Measurements from ENCODE around the gene JMJD6.
"Not testable (repeated sequence)": the region's sequence is repeated elsewhere in the genome, so short reads cannot be mapped to it uniquely, and the experiment has no call there.

JMJD6 gene

DNA sequence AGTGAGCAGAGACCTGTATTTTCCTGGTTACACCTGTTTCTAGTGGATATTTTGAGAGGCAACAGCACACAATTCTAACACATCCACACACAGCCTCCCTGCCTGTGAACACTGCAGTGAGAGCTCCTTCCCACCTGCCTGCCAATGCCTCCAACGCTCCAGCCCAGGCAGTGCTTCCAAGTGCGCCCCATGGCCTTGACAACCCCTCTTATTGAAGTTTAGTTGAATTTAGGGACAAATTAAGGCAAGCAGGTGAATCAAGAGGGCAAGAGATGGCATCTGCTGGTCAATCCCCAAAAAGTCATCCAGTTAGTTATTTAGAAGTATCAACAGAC is 10.9 kb downstream of the JMJD6 start:
- Mint-ChIP-seq H3K27me3 (ENCODE audit: low read depth) (no peaks in the 10 kb centered on the region), H3K4me3 (no peak overlapping the region), H3K4me1 (ENCODE audit: low read depth) (peaks cover 34% of the 10 kb centered on the region), H3K36me3 (ENCODE audit: low read depth) (peaks cover 40% of the 10 kb centered on the region), H3K27ac (peak overlapping the region; percentile 78), H3K9me3 (no peaks in the 10 kb centered on the region)

DNA sequence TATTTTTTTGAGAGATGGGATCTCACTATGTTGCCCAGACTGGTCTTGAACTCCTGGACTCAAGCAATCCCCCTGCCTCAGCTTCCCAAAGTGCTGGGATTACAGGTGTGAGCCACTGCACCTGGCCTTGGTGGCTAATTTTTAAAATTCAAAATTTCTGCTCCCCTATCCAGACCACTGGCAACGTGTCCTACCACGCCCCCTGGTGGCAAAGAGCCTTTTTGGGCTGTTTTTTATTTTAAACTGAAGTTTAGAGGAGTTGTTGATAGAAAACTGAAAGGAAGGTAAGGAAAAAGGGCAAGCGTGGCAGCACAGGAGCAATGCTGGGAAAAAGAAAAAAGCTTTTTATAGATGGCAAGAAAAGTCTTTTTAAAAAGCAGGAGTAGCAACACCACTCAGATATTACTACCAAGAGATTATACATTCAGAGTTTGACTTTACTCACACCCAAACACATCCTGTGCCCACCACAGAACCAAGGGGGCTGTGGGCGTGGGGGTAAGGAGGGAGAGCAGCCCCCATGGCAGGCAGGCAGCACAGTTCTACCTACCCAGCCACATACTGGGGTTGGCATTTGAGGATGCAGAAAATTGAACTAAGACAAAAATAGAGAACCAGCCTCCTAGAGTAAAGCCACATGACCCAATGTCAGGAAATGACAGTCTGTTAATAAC is 11.4 kb downstream of the JMJD6 start:
- peak overlapping the region; percentile 56 for H3K27ac Mint-ChIP-seq
- H3K4me1 Mint-ChIP-seq (ENCODE audit: low read depth): peaks cover 34% of the 10 kb centered on the region
- peaks cover 39% of the 10 kb centered on the region for H3K36me3 Mint-ChIP-seq (ENCODE audit: low read depth)

DNA sequence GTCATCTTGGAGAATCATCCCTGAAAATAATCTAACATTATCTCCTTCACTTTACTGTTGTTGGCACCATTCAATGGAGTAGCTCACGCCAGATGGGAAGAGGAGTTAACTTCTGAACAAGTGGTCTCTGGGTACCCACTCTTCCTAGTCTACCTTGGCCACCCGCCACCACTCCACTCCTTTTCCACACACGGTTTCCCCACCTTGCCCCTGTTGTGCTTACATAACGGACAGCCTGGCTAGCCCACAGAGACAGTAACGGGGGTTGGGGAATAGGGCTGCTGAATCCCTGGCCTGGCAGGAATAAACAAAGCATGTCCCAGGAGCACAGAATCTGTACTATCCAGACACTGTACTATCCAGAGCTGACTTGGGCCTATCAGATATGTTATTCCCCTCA is 12.1 kb downstream of the JMJD6 start:
- Mint-ChIP-seq H3K36me3 (ENCODE audit: low read depth) (peaks cover 35% of the 10 kb centered on the region), H3K9me3 (no peaks in the 10 kb centered on the region), H3K27ac (no peak overlapping the region), H3K4me1 (ENCODE audit: low read depth) (peaks cover 34% of the 10 kb centered on the region), H3K27me3 (ENCODE audit: low read depth) (peaks cover 7% of the 10 kb centered on the region), H3K4me3 (no peak overlapping the region)

More for the DNA sequence above, 11.4 kb downstream of the JMJD6 start:
- H3K4me3 Mint-ChIP-seq: no peak overlapping the region
- H3K9me3 Mint-ChIP-seq: no peaks in the 10 kb centered on the region
- peaks cover 1% of the 10 kb centered on the region for H3K27me3 Mint-ChIP-seq (ENCODE audit: low read depth)

DNA sequence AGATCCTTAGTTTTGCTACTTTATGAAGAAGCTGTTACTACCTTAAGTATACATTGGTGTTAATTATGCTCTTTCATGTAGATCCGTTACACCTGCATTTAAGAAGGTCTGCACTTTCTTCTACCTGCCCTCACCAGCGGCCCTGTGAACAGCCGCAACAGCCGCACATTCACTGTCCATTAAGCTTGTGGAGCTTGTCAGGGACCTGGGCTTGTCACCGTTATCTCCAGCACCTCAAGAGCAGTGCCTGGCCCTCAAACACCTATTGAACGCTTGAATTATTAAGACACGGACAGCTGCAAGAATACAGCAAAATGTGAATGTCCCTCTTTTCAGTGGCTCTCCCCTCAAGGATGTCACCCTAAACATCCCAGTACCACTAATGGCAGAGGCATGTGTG is 12.6 kb downstream of the JMJD6 start:
- no peak overlapping the region for H3K4me3 Mint-ChIP-seq
- no peak overlapping the region for H3K27ac Mint-ChIP-seq
- peaks cover 34% of the 10 kb centered on the region for H3K4me1 Mint-ChIP-seq (ENCODE audit: low read depth)
- peaks cover 30% of the 10 kb centered on the region for H3K36me3 Mint-ChIP-seq (ENCODE audit: low read depth)
- H3K9me3 Mint-ChIP-seq: no peaks in the 10 kb centered on the region
- peaks cover 12% of the 10 kb centered on the region for H3K27me3 Mint-ChIP-seq (ENCODE audit: low read depth)

DNA sequence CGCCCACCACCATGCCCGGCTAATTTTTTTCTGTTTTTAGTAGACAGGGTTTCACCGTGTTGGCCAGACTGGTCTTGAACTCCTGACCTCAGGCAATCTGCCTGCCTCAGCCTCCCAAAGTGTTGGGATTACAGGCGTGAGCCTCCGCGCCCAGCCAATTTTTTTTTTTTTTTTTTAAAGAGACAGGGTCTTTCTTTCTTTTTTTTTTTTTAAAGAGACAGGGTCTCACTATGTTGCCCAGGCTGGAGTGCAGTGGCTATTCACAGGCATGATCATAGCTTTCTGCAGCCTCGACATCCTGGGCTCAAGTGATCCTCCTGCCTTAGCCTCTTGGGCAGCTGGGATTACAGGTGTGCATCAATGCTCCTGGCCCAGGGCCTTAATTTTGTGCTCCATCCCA is 14.1 kb downstream of the JMJD6 start:
- Mint-ChIP-seq H3K4me1 (ENCODE audit: low read depth) (peaks cover 34% of the 10 kb centered on the region), H3K27me3 (ENCODE audit: low read depth) (peaks cover 12% of the 10 kb centered on the region), H3K36me3 (ENCODE audit: low read depth) (peaks cover 27% of the 10 kb centered on the region)
- not testable (repeated sequence) for H3K4me3 Mint-ChIP-seq, H3K27ac Mint-ChIP-seq, H3K9me3 Mint-ChIP-seq

DNA sequence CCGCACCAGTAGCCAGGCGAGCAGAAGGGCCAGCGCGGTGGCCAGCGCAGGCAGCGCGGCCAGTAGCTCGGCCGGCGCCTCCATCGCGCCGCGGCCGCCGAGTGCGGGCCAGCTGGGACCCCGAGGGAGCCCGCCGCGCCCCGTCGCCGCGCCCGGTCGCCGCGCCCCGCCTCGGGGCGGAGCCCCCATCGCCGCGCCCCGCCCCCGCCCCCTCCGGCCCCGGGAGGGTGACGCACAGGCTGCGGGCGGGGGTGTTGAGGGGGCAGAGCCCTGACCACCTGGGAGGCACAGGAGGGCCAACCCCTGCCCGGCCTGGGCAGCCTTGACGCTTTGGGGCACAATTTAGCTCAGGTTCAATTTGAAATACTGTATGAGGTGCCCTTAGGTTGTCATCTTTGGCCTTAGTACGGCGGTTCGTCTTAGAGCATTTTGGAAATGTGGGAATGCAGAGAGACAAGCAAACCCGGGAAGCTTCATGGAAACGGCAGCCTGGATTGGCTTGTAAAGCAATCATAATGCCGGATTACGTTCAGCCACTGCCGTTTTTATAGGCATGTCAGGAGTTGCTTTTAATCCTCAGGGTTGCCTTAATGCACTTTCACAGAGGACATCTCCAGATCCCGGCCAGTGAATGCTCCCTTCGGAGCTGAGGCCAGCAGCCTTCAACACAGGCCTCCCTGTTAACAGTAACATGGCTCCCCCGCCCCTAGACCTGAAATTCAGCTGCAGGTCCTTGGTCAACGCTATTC is 15.4 kb downstream of the JMJD6 start, which contains the start of gene MXRA7:
TSS of gene MXRA7 (minus strand) at position 103 of the 749 bp plus-strand sequence. CDS start at position 84, 19 bp downstream.
- H3K27me3 Mint-ChIP-seq (ENCODE audit: low read depth): peaks cover 12% of the 10 kb centered on the region
- H3K27ac Mint-ChIP-seq: no peak within 1 kb of the TSS
- H3K4me3 Mint-ChIP-seq: peak within 1 kb of the TSS; percentile 66
- H3K9me3 Mint-ChIP-seq: no peaks in the 10 kb centered on the region
- peaks cover 28% of the 10 kb centered on the region for H3K4me1 Mint-ChIP-seq (ENCODE audit: low read depth)
- peaks cover 19% of the 10 kb centered on the region for H3K36me3 Mint-ChIP-seq (ENCODE audit: low read depth)

DNA sequence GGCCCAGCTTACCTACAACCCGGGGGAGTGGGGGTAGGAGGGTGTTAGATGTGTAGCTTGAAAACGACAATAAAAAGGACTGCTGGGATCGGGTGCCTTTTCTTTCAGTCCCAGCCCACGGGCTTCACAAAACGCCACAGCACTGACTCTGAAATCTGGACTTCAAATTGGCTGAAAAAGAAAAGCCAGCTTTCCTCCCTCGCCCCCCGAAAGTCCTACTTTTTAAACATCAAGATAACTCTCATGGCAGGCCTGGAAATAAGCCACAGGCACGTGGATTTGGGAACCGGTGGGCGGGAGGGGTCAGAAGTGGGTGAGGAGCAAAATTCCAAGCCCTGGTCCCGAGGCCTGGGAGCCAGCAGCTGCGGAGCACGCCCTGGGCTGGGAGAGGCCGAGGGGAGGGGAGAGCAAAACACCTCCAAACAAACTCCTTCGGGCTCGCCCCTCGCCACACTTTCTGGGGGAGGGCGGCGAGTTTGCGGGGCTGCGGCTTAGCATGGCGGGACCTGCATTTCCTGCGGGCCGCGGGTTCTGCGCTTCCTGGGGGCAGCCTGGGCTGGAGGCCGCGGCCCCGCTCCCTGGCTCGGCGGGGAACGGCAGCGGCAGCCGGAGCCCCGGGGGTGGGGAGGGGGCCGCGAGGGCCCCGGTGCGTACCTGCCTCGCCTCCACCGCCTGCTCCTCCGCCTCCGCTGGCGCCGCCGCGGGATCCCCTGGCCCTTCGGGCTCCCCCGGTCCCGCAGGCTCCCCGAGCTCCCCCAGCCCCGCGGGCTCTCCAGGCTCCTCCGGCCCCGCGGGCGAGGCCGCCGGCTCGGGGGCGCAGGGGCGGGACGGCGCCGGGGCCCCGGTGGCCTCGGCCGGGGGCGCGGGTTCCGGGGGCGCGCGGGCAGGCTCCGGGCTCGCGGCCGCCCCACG is 16.2 kb downstream of the JMJD6 start:
- Mint-ChIP-seq H3K4me3 (peak overlapping the region; percentile 63), H3K36me3 (ENCODE audit: low read depth) (peaks cover 15% of the 10 kb centered on the region), H3K4me1 (ENCODE audit: low read depth) (peaks cover 19% of the 10 kb centered on the region), H3K27me3 (ENCODE audit: low read depth) (peaks cover 12% of the 10 kb centered on the region)
- not testable (repeated sequence) for H3K9me3 Mint-ChIP-seq, H3K27ac Mint-ChIP-seq

DNA sequence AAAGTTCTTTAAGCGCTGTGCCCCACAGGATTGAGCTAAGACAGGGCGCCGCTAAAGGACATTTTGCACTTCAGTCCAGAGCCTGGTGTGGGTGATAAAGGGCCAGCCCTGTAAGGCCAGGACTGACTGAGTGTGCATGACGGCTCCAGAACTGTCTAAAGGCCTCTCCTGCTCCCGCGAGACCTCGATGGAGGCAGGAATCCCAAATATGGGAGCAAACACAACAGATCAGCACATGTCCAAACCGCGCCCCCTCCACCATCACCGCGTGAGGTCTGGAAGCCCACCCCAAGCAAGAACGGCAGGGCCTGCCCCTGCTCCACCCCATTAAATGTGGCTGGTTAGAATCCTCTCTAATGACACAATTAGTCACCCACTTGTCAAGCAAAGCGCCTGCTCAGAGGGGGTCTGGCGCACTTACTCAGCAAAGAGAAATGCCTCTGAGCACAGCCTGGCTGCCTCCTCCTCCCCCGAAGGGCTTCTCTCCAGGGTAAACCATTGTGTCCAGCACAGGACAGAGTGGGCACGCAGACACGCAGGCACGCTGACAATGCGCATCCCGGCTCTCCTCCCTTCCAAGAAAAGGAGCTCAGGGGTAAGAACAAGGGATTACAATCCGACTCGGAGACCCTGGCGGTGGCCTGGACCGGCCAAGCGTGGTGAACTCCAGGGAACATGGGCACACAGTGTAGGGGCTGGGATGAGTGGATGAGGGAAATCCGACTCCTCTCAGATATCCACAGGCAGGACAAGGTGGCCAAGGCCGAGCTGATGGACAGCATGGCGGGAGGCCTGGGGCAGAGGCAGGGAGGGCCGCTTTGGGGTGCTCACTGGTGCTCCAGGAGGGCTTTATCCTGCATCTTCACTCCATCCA is 17.1 kb downstream of the JMJD6 start:
- no peak overlapping the region for H3K27ac Mint-ChIP-seq
- H3K27me3 Mint-ChIP-seq (ENCODE audit: low read depth): peaks cover 12% of the 10 kb centered on the region
- peaks cover 15% of the 10 kb centered on the region for H3K4me1 Mint-ChIP-seq (ENCODE audit: low read depth)
- H3K36me3 Mint-ChIP-seq (ENCODE audit: low read depth): peaks cover 13% of the 10 kb centered on the region
- no peaks in the 10 kb centered on the region for H3K9me3 Mint-ChIP-seq
- peak overlapping the region; percentile 63 for H3K4me3 Mint-ChIP-seq

DNA sequence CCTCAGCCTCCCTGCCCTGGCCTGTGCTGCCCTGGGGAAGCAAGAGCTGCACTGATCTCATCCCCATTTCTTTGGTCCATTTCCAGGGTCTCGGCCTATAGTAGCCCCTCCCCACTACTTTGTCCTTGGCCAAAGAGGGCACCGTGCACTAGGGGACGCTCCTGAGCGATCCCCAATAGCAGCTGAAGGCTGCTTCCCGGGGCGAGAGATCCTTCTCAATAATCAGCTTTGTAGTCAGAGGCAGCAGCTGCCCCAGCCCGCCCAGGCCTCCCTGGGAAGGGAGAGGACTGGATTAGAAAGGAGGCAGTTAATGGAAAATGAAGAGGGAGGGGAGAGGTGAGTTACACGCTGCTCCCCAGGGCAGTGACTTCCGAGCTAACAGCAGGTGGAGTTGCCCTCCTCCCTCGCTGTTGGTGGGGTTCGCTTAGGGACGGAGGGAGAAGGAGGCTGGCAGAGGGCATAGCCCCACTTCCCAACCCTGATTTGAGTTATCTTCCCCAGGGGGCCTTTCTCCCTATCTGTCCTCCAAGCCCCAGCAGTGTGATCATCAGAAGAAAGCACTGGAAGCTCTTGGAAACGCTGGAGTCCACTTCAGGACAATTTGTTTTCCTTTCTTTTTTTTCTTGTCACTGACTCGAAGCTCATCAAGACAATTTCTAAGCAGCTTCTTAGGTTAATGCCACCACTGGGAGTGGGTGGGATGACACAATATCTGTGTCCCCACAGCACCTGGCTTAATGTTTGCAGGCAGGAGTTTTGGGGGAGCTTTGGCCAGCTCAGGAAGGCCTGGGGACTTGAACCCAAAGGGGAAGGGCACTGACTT is 18.2 kb downstream of the JMJD6 start:
- Mint-ChIP-seq H3K4me3 (peak overlapping the region; percentile 12), H3K36me3 (ENCODE audit: low read depth) (peaks cover 4% of the 10 kb centered on the region), H3K9me3 (no peaks in the 10 kb centered on the region), H3K27ac (no peak overlapping the region), H3K27me3 (ENCODE audit: low read depth) (peaks cover 12% of the 10 kb centered on the region), H3K4me1 (ENCODE audit: low read depth) (peaks cover 5% of the 10 kb centered on the region)

DNA sequence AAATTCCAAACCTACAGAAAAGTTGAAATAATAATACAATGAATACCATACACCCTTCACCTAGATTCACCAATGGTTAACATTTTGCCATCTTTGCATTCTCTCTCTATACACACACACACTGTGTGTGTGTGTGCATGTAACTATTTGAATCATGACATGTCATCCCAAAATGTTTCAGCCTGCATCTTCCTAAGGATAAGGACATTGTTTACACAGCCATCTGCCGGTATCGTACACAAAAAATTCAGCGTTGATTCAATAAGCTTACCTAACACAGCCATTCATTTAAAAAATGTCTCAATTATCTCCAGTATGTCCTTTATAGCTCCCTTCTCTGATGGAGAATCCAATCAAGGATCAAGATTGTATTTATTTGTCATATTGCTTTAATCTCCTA is 19.6 kb downstream of the JMJD6 start:
- Mint-ChIP-seq H3K27me3 (ENCODE audit: low read depth) (peaks cover 12% of the 10 kb centered on the region), H3K27ac (no peak overlapping the region), H3K36me3 (ENCODE audit: low read depth) (no peaks in the 10 kb centered on the region), H3K4me1 (ENCODE audit: low read depth) (peaks cover 3% of the 10 kb centered on the region), H3K9me3 (no peaks in the 10 kb centered on the region), H3K4me3 (no peak overlapping the region)

DNA sequence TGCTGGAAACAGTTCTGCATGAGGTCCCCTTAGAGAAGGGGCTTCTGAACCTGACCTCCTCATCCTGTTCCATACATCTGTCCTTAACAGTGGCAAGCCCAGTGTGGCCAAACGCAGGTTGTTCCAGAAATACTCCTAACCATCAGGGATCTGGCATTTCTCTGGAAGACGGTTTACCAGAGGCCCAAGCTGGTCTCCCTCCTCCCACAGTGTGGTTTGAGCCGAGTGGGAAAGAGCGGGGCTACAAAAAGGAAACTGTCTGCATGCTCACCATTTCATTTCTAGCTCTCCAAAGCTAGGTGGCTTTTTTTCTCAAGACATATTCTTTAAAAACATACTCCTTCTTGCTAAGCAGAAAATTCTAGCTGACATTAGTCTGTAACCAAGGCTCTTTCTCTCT is 21.6 kb downstream of the JMJD6 start:
- H3K9me3 Mint-ChIP-seq: no peaks in the 10 kb centered on the region
- no peak overlapping the region for H3K4me3 Mint-ChIP-seq
- peaks cover 9% of the 10 kb centered on the region for H3K27me3 Mint-ChIP-seq (ENCODE audit: low read depth)
- H3K27ac Mint-ChIP-seq: no peak overlapping the region
- no peaks in the 10 kb centered on the region for H3K36me3 Mint-ChIP-seq (ENCODE audit: low read depth)
- no peaks in the 10 kb centered on the region for H3K4me1 Mint-ChIP-seq (ENCODE audit: low read depth)

DNA sequence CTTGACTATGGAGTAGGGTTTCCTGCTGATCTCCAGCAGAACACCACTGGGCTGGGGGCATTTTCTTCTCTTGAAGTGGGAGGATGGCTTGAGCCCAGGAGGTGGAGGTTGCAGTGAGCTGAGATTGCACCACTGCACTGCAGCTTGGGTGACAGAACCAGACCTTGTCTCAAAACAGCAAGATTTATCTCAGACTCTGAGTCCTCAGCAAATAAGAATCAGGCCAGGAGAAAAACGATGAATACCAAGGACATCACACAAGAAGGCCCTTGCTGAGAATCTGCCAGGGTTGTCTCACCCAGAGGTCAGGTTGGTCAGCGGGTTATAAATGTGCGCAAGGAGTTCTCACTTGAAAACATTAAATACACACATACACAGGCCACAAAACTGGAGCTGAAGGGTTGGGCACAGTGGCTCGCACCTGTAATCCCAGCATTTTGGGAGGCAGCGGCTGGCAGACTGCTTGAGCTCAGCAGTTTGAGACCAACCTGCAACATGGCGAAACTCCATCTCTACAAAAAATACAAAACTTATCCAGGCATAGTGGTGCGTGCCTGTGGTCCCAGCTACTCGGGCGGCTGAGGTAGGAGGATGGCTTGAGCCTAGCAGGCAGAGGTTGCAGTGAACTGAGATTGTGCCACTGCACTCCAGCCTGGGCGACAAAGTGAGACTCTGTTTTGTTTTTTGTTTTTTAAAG is 23.3 kb downstream of the JMJD6 start:
- no peak overlapping the region for H3K4me3 Mint-ChIP-seq
- no peaks in the 10 kb centered on the region for H3K9me3 Mint-ChIP-seq
- no peaks in the 10 kb centered on the region for H3K4me1 Mint-ChIP-seq (ENCODE audit: low read depth)
- no peaks in the 10 kb centered on the region for H3K36me3 Mint-ChIP-seq (ENCODE audit: low read depth)
- no peaks in the 10 kb centered on the region for H3K27me3 Mint-ChIP-seq (ENCODE audit: low read depth)
- H3K27ac Mint-ChIP-seq: no peak overlapping the region

DNA sequence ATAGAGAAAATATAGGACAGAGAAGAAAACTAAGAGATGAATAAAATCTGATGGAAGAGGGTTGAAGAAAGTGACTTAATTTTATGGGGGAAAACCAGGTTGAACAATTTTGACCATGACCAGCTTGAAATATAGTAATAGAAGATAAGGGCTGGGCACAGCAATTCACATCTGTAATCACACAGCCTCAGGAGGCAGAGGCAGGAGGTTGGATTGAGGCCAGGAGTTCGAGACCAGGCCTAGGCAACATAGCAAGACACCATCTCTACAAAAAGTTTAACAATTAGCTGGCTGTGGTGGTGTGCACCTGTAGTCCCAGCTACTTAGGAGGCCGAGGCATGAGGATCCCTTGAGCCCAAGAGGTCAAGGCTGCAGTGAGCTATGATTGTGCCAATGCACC is 24.3 kb downstream of the JMJD6 start:
- H3K27ac Mint-ChIP-seq: no peak overlapping the region

More for the DNA sequence above, 24.3 kb downstream of the JMJD6 start:
- no peaks in the 10 kb centered on the region for H3K4me1 Mint-ChIP-seq (ENCODE audit: low read depth)
- no peaks in the 10 kb centered on the region for H3K36me3 Mint-ChIP-seq (ENCODE audit: low read depth)
- no peaks in the 10 kb centered on the region for H3K27me3 Mint-ChIP-seq (ENCODE audit: low read depth)
- no peaks in the 10 kb centered on the region for H3K9me3 Mint-ChIP-seq
- no peak overlapping the region for H3K4me3 Mint-ChIP-seq
